ENCODE measurements around the gene RXRA.

Gene RXRA

GRCh38 chr9:134382733-134383132, 56.5 kb downstream of the RXRA start:
- H3K4me1 ChIP-seq (ENCODE audit: insufficient read depth, low read length, severe bottlenecking) = no peaks in the 10 kb centered on the region
- no peaks in the 10 kb centered on the region for H4K20me1 ChIP-seq (ENCODE audit: insufficient read depth, low read length)
- H3K4me3 ChIP-seq (ENCODE audit: low read depth, low read length, poor library complexity, severe bottlenecking) = no peak overlapping the region

GRCh38 chr9:134383148-134383547, 56.9 kb downstream of the RXRA start:
- Histone ChIP-seq H3F3A (ENCODE audit: insufficient read depth, low read length) (no peaks in the 10 kb centered on the region), H3K9me3 (ENCODE audit: low read length) (no peaks in the 10 kb centered on the region), H3K9me2 (ENCODE audit: low read depth, low read length) (no peaks in the 10 kb centered on the region), H3K36me3 (ENCODE audit: insufficient read depth, low read length) (no peaks in the 10 kb centered on the region), H2AFZ (ENCODE audit: low read length) (no peak overlapping the region), H3K4me1 (ENCODE audit: insufficient read depth, low read length, severe bottlenecking) (no peaks in the 10 kb centered on the region), H3K79me2 (ENCODE audit: insufficient read depth, low read length) (no peaks in the 10 kb centered on the region), H3K4me2 (ENCODE audit: low read length) (no peak overlapping the region), H3K27me3 (ENCODE audit: insufficient read depth, low read length) (peaks cover 5% of the 10 kb centered on the region; the same call in 1 of the 2 replicates), H4K20me1 (ENCODE audit: insufficient read depth, low read length) (no peaks in the 10 kb centered on the region), H3K4me3 (ENCODE audit: low read depth, low read length, poor library complexity, severe bottlenecking) (no peak overlapping the region), H3K9ac (ENCODE audit: low read length) (no peak overlapping the region), H3K27ac (ENCODE audit: low read depth, low read length, poor library complexity, severe bottlenecking) (no peak overlapping the region)
- TF ChIP-seq CTCF (IDR thresholded peaks at IDR 0.05; ENCODE audit: low read length) (no peak), EZH2 (IDR thresholded peaks at IDR 0.05; ENCODE audit: borderline replicate concordance, low read length) (no peak)

More at GRCh38 chr9:134382733-134383132, 56.5 kb downstream of the RXRA start:
- Histone ChIP-seq H3K36me3 (ENCODE audit: insufficient read depth, low read length) (no peaks in the 10 kb centered on the region), H3K4me2 (ENCODE audit: low read length) (no peak overlapping the region), H3K9ac (ENCODE audit: low read length) (no peak overlapping the region), H3K27me3 (ENCODE audit: insufficient read depth, low read length) (peaks cover 5% of the 10 kb centered on the region; the same call in 1 of the 2 replicates), H2AFZ (ENCODE audit: low read length) (no peak overlapping the region), H3K79me2 (ENCODE audit: insufficient read depth, low read length) (no peaks in the 10 kb centered on the region), H3F3A (ENCODE audit: insufficient read depth, low read length) (no peaks in the 10 kb centered on the region), H3K9me3 (ENCODE audit: low read length) (no peaks in the 10 kb centered on the region), H3K9me2 (ENCODE audit: low read depth, low read length) (no peaks in the 10 kb centered on the region), H3K27ac (ENCODE audit: low read depth, low read length, poor library complexity, severe bottlenecking) (no peak overlapping the region)
- TF ChIP-seq EZH2 (IDR thresholded peaks at IDR 0.05; ENCODE audit: borderline replicate concordance, low read length) (no peak), CTCF (IDR thresholded peaks at IDR 0.05; ENCODE audit: low read length) (no peak)

GRCh38 chr9:134384811-134385479, 58.7 kb downstream of the RXRA start:
- Histone ChIP-seq H3K79me2 (ENCODE audit: insufficient read depth, low read length) (no peaks in the 10 kb centered on the region), H3K4me1 (ENCODE audit: insufficient read depth, low read length, severe bottlenecking) (no peaks in the 10 kb centered on the region), H4K20me1 (ENCODE audit: insufficient read depth, low read length) (no peaks in the 10 kb centered on the region), H3K4me2 (ENCODE audit: low read length) (no peak overlapping the region), H3K27me3 (ENCODE audit: insufficient read depth, low read length) (0 out of 2 replicates have a peak, but pooled peaks cover 2% of the 10 kb centered on the region), H3K4me3 (ENCODE audit: low read depth, low read length, poor library complexity, severe bottlenecking) (no peak overlapping the region), H2AFZ (ENCODE audit: low read length) (no peak overlapping the region), H3K9me2 (ENCODE audit: low read depth, low read length) (no peaks in the 10 kb centered on the region), H3K36me3 (ENCODE audit: insufficient read depth, low read length) (no peaks in the 10 kb centered on the region), H3K27ac (ENCODE audit: low read depth, low read length, poor library complexity, severe bottlenecking) (no peak overlapping the region), H3K9me3 (ENCODE audit: low read length) (no peaks in the 10 kb centered on the region), H3F3A (ENCODE audit: insufficient read depth, low read length) (no peaks in the 10 kb centered on the region), H3K9ac (ENCODE audit: low read length) (no peak overlapping the region)
- TF ChIP-seq EZH2 (IDR thresholded peaks at IDR 0.05; ENCODE audit: borderline replicate concordance, low read length) (no peak), CTCF (IDR thresholded peaks at IDR 0.05; ENCODE audit: low read length) (no peak)
